Gastroesophageal sphincter (tissue), 3 donors: ENCODE data around the gene EHD3.

Experiments used
- POLR2AphosphoS5 ChIP-seq: sonication (generic); formaldehyde crosslinking; IDR thresholded peaks from one replicate; pipeline ENCODE4 v1.6.1; 2017; ENCODE audit warnings: antibody characterized with exemption
- TF ChIP-seq, protein P1 (sequence below), 4 experiments: fragments of 200-600 bp in 2 of 4; fragments of 450-650 bp in 2 of 4; sonication (generic) in 1 of 4; IDR thresholded peaks; one replicate each; pipeline ENCODE4 v1.5.1; 2017 to 2019; ENCODE audit warnings: antibody characterized with exemption in 4 of 4, mild to moderate bottlenecking in 2 of 4, moderate library complexity in 2 of 4

DNA sequence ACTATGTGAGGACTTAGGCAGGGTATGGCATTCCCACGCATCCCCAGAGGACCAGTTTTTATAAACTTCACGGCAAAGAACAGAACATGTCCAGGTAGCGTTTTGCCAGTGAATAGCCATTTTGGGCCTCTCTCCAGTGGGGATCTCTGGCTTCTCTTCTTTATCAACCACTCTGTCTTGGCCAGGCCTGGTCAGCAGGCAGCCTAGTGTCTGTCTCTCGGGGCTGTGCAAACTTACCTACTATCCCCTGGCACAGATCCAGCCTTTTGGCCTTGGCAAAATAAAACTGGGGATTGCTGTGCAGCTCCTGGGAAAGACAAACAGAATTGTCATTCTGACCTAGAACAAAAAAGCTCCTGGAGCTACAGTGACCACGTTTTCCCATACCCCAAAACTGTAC lies 31.1 kb upstream of the EHD3 start:
- TF ChIP-seq, protein P1, sequence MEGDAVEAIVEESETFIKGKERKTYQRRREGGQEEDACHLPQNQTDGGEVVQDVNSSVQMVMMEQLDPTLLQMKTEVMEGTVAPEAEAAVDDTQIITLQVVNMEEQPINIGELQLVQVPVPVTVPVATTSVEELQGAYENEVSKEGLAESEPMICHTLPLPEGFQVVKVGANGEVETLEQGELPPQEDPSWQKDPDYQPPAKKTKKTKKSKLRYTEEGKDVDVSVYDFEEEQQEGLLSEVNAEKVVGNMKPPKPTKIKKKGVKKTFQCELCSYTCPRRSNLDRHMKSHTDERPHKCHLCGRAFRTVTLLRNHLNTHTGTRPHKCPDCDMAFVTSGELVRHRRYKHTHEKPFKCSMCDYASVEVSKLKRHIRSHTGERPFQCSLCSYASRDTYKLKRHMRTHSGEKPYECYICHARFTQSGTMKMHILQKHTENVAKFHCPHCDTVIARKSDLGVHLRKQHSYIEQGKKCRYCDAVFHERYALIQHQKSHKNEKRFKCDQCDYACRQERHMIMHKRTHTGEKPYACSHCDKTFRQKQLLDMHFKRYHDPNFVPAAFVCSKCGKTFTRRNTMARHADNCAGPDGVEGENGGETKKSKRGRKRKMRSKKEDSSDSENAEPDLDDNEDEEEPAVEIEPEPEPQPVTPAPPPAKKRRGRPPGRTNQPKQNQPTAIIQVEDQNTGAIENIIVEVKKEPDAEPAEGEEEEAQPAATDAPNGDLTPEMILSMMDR (IDR thresholded peaks at IDR 0.05) = no peak
- TF ChIP-seq POLR2AphosphoS5 = no peak
